GM12875 (cell line): Measurements from ENCODE around the gene DDAH1.

ENCODE experiments used
- H3K4me3 ChIP-seq: one replicate; pipeline ENCODE4 v1.5.1; 2011; ENCODE audit warnings: low read depth, low read length, control low read depth
- TF ChIP-seq, protein P1 (sequence below): IDR thresholded peaks from 2 replicates; pipeline ENCODE4 v1.5.1; 2011; ENCODE audit warnings: low read depth, mild to moderate bottlenecking, control low read depth, inconsistent platforms, low read length, moderate library complexity, borderline replicate concordance; ENCODE audit not compliant: insufficient read depth

DDAH1 gene

DNA sequence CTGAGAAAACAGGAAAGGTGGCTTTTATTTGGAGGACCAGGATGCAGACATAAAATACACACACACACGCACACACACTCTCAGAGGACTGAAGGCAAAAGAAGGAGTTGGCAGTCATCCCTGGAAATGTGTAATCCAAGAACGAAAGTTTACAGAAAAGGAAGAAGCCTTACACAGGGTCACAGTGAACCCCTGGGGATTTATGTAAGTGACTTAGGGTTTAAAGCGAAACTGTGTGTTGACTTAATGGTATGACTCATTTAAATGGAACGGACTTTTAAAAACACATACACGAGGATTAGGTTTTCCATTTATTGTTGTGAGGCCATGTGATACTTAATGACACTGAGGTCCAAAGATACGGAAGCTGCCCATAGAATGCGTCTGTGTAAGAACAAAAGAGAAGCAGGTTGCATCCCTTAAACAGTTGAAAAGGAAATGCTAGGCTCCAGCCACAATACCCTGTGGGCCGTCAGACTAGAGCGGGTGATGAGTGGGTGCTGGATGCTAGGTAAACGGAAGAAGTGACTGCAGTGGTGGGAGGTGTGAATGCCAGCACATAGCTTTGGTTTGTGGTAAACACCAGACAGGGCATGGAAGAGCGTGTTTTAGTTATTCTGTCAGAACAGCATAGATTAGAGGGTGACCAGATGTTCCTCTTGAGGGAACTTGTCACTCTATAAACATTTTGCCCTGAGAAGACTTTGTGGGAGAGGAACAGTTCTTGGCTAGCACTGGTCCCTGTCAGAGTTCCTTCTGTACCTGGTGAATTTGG is 166.9 kb downstream of the DDAH1 start:
- TF ChIP-seq, protein P1, sequence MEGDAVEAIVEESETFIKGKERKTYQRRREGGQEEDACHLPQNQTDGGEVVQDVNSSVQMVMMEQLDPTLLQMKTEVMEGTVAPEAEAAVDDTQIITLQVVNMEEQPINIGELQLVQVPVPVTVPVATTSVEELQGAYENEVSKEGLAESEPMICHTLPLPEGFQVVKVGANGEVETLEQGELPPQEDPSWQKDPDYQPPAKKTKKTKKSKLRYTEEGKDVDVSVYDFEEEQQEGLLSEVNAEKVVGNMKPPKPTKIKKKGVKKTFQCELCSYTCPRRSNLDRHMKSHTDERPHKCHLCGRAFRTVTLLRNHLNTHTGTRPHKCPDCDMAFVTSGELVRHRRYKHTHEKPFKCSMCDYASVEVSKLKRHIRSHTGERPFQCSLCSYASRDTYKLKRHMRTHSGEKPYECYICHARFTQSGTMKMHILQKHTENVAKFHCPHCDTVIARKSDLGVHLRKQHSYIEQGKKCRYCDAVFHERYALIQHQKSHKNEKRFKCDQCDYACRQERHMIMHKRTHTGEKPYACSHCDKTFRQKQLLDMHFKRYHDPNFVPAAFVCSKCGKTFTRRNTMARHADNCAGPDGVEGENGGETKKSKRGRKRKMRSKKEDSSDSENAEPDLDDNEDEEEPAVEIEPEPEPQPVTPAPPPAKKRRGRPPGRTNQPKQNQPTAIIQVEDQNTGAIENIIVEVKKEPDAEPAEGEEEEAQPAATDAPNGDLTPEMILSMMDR = no peak
- no peak overlapping the region for H3K4me3 ChIP-seq

DNA sequence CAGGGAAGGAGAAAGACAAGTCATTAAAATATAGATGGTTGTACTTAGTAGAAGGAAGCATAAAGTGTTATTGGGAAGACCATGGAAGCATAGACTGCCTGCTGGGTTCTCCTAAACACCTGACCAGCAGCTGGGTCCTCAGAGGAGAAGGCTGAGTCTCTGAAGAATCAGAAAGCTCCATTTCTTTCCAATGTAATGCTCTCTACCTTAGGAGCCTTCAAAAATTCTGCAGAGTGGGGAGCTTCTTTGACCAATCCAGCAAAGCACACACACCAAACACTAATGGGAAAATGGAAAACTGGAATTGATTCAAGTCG is 167.5 kb downstream of the DDAH1 start:
- no peak overlapping the region for H3K4me3 ChIP-seq
- TF ChIP-seq, protein P1 = no peak

DNA sequence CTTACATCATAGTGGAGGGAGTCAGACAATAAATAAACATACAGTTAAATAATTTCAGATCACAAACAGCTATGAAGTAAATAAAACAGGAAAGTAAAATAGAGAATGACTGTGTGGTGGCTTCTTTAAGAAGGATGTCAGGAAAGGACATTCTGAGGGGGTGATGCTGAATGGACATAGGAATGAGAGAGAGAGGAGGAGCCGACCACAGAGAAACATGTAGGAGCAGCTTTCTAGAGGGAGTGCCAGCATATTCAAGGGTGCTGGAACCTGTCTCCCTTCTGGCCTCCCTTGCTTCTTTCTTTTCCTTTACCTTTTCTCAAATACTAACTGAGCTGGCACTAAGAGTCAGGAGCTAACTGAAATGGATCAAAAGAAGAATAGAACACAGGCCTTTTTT is 168.0 kb downstream of the DDAH1 start:
- no peak overlapping the region for H3K4me3 ChIP-seq
- TF ChIP-seq, protein P1 = no peak

DNA sequence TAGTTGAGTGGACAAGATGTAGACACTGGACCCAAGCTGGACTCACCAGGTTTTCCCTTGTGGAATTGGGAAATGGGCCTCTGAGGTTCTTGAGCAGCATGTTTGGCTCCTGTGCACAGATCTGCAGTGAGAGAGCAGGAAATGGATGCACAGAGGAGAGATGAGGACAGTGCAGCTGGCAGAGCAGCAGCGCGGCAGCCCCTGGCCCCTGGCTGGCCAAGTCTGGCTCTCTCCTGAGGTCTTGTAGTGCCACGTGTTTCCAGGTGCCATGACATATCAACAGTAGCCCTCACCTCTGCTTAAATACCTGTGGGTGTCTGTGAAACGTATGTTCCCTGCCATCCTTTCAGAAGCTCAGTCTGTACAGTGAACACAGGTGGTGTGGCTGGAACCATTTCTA is 169.3 kb downstream of the DDAH1 start:
- H3K4me3 ChIP-seq = no peak overlapping the region
- TF ChIP-seq, protein P1 = no peak

DNA sequence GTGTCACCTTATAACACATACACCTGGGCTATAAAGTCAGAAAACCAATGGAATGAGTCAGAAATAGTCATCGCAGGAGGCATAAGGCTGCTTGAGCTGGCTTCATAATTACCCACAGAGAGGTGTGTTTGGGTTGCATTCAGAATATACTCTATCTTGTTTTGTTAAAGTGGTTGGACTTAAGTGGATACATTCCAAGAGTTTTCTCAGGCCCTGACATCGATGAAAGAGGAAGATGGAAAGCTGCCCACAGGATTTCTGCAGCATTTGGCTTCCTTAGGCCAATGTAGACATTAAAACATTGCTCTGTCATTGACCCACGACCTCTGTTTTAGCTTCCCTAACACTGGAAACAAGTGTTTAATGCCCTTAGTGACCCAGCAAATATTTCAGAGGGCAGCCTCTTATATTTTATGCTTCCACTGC is 169.9 kb downstream of the DDAH1 start:
- no peak overlapping the region for H3K4me3 ChIP-seq
- TF ChIP-seq, protein P1 = no peak

DNA sequence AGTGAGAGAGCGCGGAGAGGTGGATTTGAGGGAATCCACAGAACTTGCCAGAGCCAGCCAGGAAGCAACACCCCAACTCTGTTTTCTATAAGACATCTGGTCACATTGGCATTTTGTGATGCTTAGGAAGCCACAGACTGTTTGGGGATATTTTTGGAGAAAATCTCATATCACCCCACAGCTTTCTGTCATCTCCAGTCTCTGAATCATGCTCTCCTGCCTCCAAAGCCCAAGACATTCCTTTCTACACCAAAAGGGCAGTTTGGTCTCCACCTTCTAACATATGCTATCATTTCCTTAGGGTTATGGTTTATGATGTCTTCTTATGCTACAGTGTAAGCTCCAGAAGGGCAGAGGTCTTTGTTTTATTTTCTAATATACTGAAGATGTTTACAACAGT is 174.1 kb downstream of the DDAH1 start:
- TF ChIP-seq, protein P1 = no peak
- no peak overlapping the region for H3K4me3 ChIP-seq

DNA sequence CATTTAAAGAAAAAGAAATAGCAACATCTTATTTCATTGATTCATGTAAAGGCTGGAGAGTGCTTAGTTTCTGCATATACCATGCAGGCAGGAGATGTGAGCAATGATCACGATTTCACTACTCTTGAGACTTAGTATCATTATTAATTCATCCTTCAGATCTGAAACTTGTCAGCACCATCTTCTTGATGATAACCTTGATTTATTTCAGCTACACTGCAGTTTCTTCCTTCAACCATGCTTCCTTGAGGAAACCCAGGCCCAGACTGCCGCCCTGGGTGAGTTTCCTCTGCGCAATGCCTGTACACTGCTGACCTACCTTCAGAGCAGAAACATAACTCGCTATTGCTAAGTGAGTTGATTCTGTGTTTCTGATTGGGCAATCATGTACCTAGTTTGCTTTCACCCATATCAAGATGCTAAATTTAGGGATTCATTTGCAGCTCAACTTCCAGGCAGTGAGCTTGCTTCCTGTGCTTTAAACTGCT is 175.1 kb downstream of the DDAH1 start:
- no peak overlapping the region for H3K4me3 ChIP-seq
- TF ChIP-seq, protein P1 = no peak
